Measurements from ENCODE around the gene TIMP1. TPM values are rescaled to one million over a fixed set of nuclear protein-coding genes. Genes with fewer than 3 reads are reported as not detected.
A peak's percentile ranks its signal among the peaks of the same experiment; 100 is the strongest.

TIMP1 gene
- total RNA-seq, 1 experiment from 2014 or later = 35.4 TPM

GRCh38 chrX:47573341-47574075 is 8.7 kb upstream of the TIMP1 start (continued):
- TF ChIP-seq CTCF (IDR thresholded peaks at IDR 0.05) (no peak), NFATC4 (CRISPR knock-in tag; IDR thresholded peaks at IDR 0.05) (0 out of 2 replicates have a peak, but pooled peaks have one; percentile 52), ZNF425 (CRISPR knock-in tag; conservative IDR thresholded peaks at IDR 0.05) (no peak), ZNF396 (CRISPR knock-in tag; IDR thresholded peaks at IDR 0.05; ENCODE audit: borderline replicate concordance) (no peak), EMX1 (CRISPR knock-in tag; IDR thresholded peaks at IDR 0.05) (no peak), TEAD1 (CRISPR knock-in tag; IDR thresholded peaks at IDR 0.05) (peak; percentile 96; the same call in 1 of the 2 replicates), ESRRA (CRISPR knock-in tag; IDR thresholded peaks at IDR 0.05; ENCODE audit: borderline replicate concordance) (no peak), SOX15 (CRISPR knock-in tag; IDR thresholded peaks at IDR 0.05) (no peak), JAZF1 (CRISPR knock-in tag; IDR thresholded peaks at IDR 0.05) (no peak), ZNF281 (CRISPR knock-in tag; IDR thresholded peaks at IDR 0.05) (no peak), ZBTB21 (CRISPR knock-in tag; IDR thresholded peaks at IDR 0.05; ENCODE audit: borderline replicate concordance) (no peak)
- TF ChIP-seq, protein P1, sequence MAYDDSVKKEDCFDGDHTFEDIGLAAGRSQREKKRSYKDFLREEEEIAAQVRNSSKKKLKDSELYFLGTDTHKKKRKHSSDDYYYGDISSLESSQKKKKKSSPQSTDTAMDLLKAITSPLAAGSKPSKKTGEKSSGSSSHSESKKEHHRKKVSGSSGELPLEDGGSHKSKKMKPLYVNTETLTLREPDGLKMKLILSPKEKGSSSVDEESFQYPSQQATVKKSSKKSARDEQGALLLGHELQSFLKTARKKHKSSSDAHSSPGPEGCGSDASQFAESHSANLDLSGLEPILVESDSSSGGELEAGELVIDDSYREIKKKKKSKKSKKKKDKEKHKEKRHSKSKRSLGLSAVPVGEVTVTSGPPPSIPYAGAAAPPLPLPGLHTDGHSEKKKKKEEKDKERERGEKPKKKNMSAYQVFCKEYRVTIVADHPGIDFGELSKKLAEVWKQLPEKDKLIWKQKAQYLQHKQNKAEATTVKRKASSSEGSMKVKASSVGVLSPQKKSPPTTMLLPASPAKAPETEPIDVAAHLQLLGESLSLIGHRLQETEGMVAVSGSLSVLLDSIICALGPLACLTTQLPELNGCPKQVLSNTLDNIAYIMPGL (CRISPR knock-in tag; IDR thresholded peaks at IDR 0.05) = no peak
- TF ChIP-seq, protein P2, sequence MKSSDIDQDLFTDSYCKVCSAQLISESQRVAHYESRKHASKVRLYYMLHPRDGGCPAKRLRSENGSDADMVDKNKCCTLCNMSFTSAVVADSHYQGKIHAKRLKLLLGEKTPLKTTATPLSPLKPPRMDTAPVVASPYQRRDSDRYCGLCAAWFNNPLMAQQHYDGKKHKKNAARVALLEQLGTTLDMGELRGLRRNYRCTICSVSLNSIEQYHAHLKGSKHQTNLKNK (CRISPR knock-in tag; IDR thresholded peaks at IDR 0.05) = no peak
- TF ChIP-seq, protein P3, sequence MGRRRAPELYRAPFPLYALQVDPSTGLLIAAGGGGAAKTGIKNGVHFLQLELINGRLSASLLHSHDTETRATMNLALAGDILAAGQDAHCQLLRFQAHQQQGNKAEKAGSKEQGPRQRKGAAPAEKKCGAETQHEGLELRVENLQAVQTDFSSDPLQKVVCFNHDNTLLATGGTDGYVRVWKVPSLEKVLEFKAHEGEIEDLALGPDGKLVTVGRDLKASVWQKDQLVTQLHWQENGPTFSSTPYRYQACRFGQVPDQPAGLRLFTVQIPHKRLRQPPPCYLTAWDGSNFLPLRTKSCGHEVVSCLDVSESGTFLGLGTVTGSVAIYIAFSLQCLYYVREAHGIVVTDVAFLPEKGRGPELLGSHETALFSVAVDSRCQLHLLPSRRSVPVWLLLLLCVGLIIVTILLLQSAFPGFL (CRISPR knock-in tag; IDR thresholded peaks at IDR 0.05; ENCODE audit: borderline replicate concordance) = no peak
- TF ChIP-seq, protein P4, sequence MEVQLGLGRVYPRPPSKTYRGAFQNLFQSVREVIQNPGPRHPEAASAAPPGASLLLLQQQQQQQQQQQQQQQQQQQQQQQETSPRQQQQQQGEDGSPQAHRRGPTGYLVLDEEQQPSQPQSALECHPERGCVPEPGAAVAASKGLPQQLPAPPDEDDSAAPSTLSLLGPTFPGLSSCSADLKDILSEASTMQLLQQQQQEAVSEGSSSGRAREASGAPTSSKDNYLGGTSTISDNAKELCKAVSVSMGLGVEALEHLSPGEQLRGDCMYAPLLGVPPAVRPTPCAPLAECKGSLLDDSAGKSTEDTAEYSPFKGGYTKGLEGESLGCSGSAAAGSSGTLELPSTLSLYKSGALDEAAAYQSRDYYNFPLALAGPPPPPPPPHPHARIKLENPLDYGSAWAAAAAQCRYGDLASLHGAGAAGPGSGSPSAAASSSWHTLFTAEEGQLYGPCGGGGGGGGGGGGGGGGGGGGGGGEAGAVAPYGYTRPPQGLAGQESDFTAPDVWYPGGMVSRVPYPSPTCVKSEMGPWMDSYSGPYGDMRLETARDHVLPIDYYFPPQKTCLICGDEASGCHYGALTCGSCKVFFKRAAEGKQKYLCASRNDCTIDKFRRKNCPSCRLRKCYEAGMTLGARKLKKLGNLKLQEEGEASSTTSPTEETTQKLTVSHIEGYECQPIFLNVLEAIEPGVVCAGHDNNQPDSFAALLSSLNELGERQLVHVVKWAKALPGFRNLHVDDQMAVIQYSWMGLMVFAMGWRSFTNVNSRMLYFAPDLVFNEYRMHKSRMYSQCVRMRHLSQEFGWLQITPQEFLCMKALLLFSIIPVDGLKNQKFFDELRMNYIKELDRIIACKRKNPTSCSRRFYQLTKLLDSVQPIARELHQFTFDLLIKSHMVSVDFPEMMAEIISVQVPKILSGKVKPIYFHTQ (CRISPR knock-in tag; IDR thresholded peaks at IDR 0.05) = peak; percentile 46; the same call in 1 of the 2 replicates

Data from WTC11 (cell line).